Hematopoietic multipotent progenitor cell treated with erythropoietin and hydrocortisone succinate and interleukin-3 and kit ligand, for 15 days (in vitro differentiated cells): ENCODE data around the gene MMRN1.

Experiments
- DNase-seq: peaks from one replicate; pipeline ENCODE4 v3.0.0-alpha.2; 2015; ENCODE audit warnings: low spot score

Gene MMRN1, protein sequence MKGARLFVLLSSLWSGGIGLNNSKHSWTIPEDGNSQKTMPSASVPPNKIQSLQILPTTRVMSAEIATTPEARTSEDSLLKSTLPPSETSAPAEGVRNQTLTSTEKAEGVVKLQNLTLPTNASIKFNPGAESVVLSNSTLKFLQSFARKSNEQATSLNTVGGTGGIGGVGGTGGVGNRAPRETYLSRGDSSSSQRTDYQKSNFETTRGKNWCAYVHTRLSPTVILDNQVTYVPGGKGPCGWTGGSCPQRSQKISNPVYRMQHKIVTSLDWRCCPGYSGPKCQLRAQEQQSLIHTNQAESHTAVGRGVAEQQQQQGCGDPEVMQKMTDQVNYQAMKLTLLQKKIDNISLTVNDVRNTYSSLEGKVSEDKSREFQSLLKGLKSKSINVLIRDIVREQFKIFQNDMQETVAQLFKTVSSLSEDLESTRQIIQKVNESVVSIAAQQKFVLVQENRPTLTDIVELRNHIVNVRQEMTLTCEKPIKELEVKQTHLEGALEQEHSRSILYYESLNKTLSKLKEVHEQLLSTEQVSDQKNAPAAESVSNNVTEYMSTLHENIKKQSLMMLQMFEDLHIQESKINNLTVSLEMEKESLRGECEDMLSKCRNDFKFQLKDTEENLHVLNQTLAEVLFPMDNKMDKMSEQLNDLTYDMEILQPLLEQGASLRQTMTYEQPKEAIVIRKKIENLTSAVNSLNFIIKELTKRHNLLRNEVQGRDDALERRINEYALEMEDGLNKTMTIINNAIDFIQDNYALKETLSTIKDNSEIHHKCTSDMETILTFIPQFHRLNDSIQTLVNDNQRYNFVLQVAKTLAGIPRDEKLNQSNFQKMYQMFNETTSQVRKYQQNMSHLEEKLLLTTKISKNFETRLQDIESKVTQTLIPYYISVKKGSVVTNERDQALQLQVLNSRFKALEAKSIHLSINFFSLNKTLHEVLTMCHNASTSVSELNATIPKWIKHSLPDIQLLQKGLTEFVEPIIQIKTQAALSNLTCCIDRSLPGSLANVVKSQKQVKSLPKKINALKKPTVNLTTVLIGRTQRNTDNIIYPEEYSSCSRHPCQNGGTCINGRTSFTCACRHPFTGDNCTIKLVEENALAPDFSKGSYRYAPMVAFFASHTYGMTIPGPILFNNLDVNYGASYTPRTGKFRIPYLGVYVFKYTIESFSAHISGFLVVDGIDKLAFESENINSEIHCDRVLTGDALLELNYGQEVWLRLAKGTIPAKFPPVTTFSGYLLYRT

GRCh38 chr4:89894649-89895550 is at the start of gene MMRN1:
Gene MMRN1, plus strand, starts transcription at chr4:89894854. Its CDS starts 118 bp downstream, at chr4:89894972.
- DNase-seq = peak; percentile 29

DNA sequence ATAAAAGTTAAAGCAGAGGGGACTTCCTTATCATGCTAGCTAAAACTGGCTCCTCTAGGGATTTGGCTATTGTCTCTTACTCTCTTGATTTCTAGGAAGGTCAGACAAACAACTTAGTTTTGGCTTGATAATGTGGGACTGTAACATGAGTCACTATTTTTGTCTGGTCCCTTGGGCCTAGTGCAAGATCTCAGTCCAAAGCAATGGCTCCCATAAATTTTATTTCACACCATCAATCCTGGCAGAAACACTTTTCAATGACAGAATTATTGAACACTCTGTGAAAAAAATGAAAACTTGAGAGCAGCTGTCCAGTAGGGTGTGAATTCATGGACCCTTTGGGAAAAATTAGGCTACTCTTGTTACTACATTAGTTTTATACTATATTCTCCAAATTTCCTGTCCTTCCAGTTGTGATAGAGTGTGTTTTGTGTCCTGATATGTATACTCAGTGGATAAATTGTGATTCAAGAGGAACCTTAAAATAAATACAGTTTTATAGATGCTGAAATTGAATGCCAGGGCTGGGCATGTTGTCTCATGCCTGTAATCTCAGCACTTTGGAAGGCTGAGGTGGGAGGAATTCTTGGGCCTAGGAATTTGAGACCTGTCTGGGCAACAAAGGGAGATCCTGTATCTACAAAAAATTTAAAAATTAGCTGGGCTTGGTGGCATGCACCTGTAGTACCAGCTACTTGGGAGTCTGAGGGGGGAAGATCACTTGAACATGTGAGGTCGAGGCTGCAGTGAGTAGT is 46.9 kb upstream of the MMRN1 start:
- DNase-seq = no peak

GRCh38 chr4:89855236-89855635 is 39.4 kb upstream of the MMRN1 start:
- DNase-seq = no peak

GRCh38 chr4:89860971-89861370 is 33.7 kb upstream of the MMRN1 start:
- no peak for DNase-seq

DNA sequence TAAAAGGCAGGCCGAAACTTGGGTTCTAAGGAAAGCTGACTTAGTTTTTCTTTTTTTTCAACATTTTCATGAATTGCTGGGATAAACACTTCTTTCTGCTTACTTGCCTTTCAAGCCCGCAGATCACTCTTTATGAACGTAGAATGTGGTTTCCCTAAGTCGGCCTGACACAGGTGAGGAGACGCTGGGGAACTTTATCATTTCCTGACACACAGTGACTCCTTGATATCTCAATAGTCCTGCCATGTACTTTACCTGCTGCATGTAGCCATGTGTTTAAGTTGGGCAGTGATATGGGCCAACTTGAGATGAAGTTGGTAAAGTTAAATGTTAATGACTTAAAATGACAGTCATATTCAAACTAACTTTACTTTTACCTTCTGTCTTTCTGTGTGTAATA is 31.1 kb upstream of the MMRN1 start:
- peak; percentile 71 for DNase-seq

GRCh38 chr4:89868276-89868675 is 26.4 kb upstream of the MMRN1 start:
- peak; percentile 63 for DNase-seq

DNA sequence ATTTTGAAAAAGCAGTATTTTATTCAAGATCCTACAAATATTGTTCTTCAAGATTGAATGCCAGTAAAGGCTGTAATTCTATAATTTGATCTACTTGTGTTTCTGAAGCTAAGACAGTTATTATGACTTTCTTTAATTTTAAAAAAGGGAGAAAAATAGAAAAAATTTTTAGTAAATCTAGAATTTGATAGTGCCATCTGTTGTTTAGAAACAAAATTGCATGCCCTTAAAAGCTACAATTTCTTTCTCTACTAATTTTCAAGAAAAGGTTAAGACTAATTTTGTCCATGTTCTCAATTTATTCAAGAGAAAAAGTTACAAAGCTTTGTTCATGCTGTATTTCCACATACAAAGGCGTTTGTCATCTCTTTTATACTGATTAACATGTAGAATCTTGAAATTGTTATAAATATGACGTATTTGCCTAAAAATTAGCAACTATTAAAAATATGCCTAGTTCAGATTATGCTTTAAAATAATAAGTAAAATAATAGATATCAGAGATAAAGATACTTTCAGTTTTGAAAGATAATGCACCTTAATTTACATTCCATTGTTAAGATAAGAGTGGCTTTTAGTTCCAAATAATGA is 25.6 kb upstream of the MMRN1 start:
- DNase-seq = peak; percentile 62

DNA sequence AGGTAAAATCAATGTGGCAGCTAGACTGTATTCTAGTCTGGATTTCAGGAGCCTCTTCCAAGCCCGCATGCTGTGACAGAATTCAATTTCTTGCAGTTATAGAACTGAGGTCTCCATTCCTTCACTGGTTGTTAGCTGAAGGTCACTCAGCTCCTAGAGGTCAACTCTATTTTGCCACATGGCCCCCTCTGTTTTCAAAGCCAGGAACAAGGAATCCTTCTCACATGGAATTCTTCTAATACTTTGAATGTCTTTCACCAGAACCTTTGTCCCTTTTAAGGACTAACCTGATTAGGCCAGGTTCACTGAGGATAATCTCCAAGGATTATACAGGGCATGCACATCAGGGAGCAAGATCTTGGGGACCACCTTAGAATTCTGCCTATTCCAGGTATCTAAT is 23.4 kb upstream of the MMRN1 start:
- no peak for DNase-seq

DNA sequence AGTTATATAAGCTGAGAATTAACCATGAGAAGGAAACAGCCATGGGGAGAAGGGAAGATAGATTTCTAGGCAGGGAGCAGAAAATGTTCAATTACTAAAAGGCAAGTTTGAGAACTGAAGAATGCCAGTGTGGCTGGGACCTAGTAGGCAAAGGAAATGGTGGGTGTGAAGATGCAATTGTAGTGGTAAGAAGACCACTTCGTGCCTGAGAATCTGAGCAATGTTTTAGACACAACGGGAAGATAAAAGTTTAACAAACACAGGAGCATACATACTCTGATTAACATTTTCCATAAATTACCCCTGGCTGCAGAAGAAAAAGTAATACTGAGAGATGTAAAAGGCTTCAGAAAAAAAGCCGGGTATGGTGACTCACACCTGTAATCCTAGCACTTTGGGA is 18.1 kb upstream of the MMRN1 start:
- no peak for DNase-seq

DNA sequence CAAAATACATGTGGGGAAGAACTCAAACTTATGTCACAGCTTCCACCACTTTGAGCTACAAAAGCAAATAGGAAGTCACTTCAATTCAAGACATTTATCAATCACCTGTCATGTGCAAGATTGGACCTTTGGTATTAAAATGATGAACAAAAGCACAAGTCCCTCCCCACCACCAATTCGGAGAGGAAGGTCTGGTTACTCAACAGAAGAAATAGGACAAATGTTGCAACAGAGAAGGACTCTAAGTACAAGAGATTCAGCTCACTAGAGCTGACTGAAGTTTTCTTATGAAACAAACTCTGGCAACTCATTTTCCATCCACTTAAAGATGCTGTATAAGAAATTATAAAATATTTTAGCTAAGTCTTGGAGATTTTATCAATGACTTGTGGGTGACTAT is 16.0 kb upstream of the MMRN1 start:
- no peak for DNase-seq

DNA sequence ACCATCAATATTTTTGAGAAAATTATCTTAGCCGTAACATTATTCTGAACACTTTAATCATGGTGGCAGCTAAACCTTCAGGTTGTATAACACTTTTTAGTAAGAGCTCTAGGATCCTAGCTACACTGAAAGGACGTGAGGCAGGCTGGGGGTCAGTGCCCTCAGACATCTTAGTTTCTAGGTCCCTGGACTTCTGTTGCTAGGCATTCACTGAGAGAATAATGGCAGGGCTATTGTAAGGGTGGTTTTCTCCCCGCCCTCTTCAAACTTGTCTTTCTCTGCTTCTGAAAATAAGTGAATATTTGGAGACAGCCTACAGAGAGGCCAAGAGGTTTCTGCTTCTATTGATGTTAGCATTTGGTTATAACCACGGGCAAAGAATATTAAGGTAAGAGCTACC is 15.4 kb upstream of the MMRN1 start:
- DNase-seq = no peak

- DNase-seq = peak; percentile 95
Observed at GRCh38 chr4:89889289-89889688, 5.4 kb upstream of the MMRN1 start.

GRCh38 chr4:89897867-89898266 is 3.2 kb downstream of the MMRN1 start:
- no peak for DNase-seq

DNA sequence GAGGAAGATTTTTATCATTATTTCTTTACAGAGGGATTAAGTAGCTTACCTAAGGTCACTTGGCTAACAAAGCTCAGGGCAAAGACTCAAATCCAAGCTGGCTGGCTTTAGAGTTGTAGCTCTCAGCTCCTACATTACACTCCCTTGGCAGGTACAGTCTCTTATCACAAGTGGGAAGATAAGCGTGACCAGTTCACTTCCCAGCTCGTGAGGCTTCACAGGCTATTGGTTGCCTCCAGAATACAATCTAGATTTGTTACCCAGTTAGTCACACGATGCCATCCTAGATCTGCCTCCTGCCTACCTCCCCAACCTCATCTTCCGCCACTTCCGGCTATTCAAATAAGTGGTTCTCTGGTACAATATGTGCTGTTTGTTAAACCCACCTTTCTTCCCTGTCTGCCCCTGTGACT is 3.7 kb downstream of the MMRN1 start:
- DNase-seq = no peak

DNA sequence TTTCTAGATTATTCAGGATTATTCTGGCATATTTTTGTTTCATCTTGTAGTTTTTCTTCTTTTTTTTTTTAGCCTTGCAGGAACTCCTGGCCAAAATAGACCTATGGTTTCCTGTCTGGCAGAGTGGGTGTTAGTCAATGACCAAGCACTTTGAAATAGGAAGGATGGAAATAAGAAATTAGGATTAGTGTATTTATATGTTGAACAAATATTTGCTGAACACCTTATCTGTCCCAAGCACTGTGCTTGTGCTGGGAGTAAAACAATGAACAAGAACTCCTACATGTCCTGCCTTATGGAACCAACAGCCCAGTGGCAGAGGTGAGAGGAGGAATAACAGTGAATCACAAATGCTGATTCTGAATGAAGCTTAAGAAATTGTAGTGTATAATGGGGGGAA is 4.5 kb downstream of the MMRN1 start:
- DNase-seq = no peak

DNA sequence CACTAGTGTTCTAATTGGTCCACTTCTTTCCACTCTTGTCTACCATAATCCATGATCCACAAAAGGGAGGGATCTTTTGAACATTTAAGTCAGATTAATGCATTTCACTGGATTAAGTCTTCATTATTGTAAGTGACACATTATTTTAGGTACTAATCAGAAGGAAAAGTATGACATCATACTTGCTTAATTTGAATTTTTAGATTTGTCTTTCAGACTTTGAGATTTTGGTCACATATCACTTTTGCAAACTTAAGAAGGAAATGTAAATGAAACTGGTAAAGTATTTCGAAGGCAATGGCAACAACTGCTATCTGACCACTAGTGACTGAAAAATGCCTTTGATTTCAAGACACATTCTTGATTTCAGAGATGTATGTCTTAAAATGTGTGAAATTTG is 5.2 kb downstream of the MMRN1 start:
- DNase-seq = no peak

DNA sequence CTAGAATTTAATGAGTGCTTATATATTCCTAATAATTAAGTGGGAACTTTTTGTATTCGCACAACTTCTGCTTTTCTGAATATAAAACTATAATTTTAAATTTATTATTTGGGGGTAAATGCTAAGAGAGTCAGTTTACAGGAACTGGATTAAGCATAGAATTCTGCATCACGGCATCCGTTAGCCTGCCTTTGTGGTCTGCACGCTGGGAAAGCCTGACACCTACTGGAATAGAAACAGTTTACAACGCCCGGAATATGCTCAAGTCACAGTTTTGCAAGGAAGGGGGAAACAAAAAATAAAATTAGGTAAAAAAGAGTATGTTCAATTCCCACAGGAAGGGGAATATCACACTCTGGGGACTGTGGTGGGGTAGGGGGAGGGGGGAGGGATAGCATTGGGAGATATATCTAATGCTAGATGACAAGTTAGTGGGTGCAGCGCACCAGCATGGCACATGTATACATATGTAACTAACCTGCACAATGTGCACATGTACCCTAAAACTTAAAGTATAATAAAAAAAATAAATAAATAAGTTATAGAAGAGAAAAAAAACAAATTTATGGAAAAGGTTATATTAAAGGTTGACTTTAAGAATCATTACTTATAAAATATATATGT is 7.3 kb downstream of the MMRN1 start:
- peak; percentile 83 for DNase-seq

DNA sequence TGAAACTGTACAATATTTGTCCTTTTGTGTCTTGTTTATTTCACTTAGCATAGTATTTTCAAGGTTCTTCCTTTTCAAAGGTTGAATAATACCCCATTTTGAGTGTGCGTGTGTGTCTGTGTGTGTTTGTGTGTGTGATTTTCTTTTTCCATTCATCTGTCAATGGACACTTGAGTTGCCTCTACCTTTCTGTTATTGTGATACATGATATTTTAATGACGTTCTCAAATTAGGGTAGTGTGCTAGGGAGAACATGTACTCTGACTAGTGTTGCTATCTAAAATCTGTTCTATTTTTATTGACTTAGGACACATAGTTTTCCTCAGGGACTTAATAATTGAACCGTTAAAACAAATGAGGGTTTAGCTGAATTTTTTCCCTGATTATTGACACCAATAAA is 9.9 kb downstream of the MMRN1 start:
- no peak for DNase-seq

DNA sequence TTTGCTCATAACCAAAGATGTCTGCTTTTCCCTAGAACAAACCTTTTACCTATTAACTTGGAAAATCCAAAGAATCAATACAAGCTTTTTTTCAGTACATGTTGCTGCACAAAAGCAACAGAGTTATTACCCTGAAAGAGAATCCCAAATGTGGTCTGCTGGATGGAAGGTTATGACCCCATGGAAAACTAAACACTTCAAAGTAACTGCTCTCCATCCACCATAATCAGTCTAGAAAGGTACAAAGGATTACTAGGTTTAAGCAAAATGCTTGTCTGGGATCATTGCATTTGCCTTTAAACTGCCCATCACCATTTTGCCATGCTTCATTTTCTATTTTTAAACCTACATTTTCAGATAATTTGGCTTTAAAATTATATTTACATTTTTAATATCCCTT is 11.7 kb downstream of the MMRN1 start:
- DNase-seq = no peak
